Measurements from ENCODE around the gene POLR3E.

GRCh38 chr16:22293137-22294106 is 3.8 kb upstream of the POLR3E start:
- TF ChIP-seq POLR2A (IDR thresholded peaks at IDR 0.05; ENCODE audit: low read depth, low read length) (no peak), POLR2AphosphoS5 (IDR thresholded peaks at IDR 0.05; ENCODE audit: low read depth, low read length) (no peak)

Data from GM12892 (cell line).